DMS53 (cell line): Measurements from ENCODE around the gene ACCS.

Experiments used
- DNase-seq: peaks from one replicate; lab custom pipeline; 2025; lab: John Stamatoyannopoulos, UW

Gene ACCS

DNA sequence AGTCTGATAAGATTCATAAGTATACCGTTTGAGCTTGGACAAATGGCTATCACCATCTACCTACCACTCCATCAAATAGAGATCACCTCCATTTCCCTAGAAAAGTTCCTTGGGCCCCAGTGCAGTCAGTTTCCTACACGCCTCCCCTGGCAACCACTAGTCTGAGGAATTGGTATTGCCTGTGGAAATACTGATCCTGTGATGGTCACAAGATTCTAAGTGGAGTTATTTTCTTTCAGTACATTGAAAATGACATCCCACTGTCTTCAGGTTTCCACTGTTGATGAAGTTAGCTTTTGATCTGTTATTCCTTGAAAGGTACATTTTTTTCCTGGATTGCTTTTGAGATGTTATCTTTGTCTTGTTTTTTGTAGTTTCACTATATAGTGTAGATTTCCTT is 22.9 kb upstream of the ACCS start:
- DNase-seq, result no peak

DNA sequence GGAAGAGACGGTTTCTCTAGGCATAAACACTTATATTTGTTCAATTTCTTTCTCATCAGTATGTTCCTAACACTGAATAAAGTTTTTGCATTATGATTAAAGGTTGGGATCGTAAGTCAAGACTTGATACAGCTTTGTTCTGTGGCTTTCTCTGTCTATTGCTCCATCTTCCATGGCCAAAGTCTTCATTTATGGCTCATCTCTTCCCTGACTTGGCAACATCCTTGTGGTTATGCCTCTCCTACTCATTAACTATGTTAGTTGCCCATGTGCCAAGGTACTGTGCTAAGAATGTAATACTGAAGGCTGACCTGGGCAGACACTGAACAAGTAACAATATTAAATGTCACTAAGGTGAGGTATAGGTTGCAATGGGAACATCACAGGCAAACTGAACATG is 19.9 kb upstream of the ACCS start:
- DNase-seq, result no peak

DNA sequence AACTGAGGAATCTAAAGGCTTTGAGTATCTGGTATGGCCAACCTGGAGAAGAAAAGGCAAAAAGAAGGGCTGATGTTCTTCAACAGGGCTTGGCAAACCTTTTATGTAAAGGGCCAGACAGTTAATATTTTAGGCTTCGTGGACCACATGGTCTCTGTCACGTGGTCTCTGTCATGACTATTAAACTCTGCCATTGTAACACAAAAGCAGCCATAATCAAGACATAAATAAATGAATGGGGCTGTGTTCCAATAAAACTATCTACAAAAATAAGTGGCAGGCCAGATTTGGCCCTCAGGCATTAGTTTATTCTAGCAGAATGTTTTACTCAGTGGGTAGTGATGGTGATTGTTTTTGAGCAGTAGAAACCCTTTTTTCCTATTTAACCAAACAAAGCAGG is 18.8 kb upstream of the ACCS start:
- DNase-seq, result no peak

DNA sequence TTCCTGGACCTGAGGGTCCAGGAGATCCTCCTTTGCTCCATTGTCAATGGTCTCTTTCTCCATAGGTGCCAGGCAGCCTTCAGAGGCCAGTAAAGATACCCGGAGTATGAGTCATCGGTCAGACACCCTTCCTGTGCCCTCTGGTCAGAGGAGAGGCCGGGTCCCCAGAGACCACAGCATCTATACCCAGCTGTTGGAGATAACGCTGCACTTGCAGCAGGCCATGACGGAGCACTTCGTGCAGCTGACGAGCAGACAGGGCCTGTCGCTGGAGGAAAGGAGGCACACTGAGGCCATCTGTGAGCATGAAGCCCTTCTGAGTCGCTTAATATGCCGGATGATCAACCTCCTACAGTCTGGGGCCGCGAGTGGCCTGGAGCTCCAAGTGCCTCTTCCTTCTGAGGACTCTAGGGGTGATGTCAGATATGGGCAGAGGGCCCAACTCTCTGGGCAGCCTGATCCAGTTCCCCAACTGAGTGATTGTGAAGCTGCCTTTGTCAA is 18.1 kb upstream of the ACCS start, which contains the start of gene ACCSL:
Gene ACCSL, plus strand, starts transcription at position 51 of the 501 bp plus-strand sequence. Its CDS starts 56 bp downstream, at position 107.
- DNase-seq, result no peak

DNA sequence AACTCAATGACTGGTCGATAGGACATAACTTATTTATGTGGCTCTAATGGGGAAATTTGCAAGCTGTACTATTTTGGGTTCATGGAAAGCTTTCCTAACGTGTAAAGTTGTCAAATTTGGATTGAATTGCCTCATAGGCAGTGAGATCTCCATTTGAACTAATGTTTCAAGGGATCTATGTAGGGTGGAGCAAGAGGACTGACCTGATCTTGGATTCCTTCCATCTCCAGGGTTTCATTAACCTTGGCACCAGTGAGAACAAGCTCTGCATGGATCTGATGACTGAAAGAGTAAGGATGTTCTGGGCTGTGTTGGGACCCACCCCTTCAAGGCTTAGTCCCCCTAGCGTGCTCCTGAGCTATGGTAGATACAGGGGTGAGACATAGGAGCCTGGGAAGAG is 16.2 kb upstream of the ACCS start:
- DNase-seq, result no peak

DNA sequence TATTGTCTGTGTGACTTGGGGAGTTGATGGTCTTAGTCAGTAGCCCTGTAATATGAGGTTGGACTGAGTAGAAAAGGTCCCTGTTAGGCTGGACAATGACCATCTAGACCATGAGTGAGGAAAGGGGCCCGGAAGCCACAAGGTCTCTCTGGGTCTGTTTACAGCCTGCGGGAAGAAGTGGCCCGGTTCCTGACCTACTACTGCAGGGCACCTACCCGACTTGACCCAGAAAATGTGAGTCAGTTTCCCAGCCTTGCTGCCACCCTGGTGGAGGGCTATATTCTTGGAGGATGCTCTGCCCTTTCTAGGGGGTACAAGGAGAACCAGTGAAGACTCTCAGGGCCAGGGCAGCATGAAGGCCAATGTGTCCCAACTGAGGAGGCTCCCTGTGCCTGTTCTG is 14.9 kb upstream of the ACCS start:
- no peak for DNase-seq

DNA sequence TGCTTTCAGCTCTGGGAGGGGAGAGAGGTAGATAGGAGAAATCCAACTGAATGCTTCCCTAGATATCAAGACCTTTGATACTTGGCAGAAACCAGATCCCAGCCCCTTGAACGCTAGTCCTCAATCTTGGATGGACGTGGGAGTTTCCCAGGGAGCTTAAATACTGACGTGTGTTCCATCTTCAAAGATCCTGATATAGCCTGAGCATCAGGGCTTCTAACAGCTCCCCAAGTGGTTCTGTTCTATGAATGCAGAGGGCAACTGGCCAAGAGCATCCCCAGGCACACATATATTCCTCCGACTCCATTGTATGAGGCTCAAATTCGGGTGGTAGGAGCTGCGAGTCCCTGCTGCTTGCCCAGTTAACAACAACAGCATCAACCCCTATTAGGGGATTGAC is 8.7 kb upstream of the ACCS start:
- DNase-seq, result no peak

DNA sequence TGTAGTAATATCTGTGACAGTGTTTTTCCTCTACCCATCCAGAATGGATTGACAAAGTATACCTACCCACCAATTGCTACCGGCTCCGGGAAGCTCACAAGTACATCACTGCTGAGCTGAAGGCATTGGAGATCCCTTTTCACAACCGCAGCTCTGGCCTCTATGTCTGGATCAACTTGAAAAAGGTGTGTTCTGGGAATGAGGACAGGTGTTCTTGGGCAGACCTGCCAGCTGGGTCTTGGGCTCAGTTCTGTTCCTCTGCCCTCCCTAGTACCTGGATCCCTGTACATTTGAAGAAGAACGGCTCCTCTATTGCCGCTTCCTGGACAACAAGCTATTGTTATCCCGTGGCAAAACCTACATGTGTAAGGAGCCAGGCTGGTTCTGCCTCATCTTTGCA is 7.8 kb upstream of the ACCS start:
- no peak for DNase-seq

DNA sequence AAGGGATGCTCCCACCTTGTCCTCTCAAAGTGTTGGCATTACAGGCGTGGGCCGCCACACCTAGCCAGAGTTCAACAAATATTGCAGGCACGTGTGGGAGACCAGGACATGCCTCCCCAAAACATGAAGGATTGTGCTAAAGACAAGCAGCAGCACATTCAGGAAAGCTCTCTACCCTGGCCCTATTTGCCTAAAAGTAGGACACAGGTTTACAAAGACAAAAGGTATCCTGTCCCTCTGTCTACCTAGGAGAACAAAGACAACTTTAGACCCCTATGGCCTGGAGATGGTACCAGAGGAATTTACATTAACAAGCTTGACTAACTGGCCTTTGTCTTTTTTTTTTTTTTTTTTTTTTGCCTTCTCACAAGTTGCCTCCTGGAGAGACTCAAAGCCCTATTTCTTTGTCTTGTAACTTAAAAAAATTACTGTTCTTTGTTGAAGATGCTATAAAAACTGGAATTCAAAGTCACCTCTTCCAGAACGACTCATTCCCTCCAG is 859 bp upstream of the ACCS start:
- no peak for DNase-seq

DNA sequence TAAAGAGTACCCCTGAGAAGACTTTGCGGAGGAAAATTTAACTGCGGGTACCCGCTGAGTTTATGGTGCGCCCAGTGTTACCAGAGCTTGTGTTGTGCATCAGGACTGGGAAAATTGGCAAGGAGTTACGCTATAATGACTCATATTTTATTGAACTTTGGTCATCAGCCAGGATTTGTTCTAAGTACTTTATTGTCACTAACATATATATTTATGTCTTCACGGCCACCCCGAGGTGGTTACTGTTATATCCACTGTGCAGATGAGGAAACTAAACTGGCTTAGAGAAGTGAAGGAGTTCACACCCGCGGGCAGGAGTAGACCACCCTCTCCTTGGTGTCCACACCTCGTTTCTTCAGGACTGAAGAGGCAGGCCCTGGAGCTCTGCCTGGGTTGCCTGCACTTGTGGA is 667 bp downstream of the ACCS start:
- peak; percentile 65 for DNase-seq

DNA sequence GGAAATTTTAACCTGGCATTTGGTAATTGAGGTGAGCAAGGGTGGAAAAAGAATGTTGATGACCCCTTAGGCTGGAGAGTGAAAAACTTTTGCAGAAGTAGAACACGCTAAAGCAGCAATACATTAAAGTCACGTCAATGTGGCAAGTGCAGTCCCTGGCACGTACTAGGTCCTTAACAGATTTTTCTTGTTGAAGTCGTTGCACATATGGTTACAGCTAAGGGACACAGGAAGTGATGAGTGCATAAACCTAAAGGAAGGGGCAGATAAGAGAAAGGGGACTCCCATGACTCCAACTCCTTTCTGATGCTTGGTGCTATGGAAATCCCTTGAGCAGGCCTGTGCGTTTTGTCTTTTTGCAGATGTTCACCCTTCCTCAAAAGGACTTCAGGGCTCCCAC is 1.2 kb downstream of the ACCS start:
- DNase-seq, result no peak

DNA sequence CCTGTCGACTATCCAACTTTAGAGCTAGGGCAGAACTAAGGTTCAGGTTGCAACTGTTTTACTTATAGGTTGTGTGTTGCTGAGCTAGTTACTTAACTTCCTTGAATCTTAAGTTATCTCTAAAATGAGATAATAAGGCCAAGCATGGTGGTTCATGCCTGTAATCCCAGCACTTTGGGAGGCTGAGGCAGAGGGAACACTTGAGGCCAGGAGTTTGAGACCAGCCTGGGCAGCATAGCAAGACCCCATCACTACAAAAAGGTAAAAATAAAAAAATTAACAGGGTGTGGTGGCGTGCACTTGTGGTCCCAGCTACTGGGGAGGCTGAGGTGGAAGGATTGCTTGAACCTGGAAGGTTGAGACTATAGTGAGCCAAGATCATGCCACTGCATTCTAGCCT is 2.1 kb downstream of the ACCS start:
- no peak for DNase-seq

DNA sequence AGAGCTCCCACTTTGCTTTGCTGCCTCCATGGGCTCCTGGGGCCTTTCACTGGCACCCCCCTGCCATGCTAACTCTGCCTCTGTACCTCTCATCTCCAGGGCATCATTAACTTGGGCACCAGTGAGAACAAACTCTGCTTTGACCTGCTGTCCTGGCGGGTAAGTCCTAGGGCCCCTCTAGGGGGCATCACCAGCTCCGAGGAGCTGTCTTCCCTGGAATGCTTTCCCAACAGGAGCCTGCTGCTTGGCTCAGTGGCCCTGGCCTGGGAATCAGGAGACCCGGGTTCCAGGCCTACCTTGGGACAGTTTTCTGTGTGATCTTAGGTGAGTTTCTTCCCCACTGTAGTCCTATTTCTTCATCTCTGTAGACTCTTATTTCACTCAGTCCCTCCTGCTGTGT is 5.1 kb downstream of the ACCS start:
- DNase-seq, result no peak

DNA sequence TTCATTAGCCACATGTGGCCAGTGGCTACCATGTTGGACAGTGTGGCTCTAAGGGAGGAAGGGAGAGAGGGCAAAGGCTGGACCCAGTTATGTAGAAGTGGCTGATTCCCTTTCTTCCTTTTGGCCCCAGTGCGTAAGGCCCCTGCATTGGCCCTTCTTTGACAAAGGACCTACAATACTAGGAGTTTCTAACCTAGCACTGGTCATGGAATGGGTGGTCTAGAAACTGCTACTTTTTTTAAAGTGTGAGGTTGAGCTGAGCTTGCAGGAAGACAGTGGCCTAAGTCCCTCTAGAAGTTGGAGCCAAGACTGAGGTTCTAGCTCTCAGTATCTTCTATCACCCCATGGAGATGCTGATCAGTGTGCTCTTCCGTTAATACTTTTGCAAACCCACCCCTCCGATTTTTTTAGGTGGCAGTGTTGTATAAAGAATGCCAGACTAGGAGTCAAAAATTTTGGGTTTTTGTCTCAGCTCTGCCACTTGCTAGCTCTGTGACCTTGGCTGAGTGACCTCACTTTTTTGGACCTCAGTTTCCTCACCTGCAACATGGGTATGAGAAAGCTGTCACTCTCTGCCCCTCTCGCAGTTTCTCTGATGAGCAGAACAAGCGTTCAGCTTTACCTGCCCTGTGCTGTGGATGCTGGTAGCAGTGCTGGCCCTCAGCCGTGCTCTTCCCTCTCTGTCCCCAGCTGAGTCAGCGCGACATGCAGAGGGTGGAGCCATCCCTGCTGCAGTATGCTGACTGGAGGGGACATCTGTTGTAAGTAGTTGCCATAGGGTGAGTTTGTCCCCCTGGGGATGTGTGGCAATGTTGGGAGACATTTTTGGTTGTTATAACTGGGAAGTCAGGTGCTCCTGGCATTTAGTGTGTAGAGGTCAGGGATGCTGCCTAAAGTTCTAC is 6.9 kb downstream of the ACCS start:
- DNase-seq, result no peak

DNA sequence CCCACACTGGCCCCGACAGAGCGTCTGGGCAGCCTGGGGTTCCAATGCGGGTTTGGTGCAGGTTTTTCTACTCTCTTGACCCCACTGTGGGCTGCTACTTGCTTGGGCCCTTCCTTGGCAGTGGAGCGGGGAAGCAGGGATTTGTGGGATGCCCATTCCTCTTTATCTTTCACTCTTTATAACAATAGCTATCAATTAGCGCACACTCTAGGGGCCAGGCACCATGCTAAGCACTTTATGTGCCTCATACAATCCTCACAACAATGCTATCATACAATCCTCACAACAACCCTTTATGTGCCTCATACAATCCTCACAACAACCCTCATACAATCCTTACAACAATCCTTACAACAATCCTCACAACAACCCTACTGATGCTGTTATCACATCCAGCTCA is 12.7 kb downstream of the ACCS start:
- no peak for DNase-seq

DNA sequence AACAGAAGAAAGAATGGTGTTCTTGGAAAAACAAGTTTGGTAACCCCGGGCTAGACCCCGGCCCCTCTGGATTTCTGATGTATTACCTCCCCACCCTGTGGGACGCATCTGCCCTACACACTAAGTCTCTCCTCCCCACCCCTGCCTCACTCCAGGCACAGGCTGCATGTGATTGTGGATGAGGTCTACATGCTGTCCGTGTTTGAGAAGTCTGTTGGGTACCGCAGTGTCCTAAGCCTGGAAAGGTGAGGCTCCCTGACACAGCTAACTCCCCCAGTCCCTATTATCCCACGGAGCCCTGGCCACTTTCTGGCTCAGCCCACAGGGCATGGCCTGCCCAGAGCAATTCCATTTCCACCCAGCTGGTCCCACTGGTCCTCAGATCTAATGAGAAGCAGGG is 13.3 kb downstream of the ACCS start:
- DNase-seq, result no peak

DNA sequence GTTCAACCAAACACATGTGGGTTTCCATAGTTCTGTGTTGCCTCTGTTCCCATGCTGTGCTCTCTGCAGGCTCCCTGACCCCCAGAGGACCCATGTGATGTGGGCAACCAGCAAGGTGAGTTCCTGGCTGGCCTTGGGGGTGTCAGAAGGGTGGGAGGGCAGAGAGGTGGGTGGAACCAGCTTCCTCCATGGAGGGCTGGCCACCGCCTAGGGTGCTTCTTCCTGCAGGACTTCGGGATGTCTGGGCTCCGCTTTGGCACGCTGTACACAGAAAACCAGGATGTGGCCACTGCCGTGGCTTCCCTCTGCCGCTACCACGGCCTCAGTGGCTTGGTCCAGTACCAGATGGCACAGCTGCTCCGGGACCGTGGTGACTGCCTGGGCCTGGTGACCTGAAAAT is 14.9 kb downstream of the ACCS start:
- no peak for DNase-seq

DNA sequence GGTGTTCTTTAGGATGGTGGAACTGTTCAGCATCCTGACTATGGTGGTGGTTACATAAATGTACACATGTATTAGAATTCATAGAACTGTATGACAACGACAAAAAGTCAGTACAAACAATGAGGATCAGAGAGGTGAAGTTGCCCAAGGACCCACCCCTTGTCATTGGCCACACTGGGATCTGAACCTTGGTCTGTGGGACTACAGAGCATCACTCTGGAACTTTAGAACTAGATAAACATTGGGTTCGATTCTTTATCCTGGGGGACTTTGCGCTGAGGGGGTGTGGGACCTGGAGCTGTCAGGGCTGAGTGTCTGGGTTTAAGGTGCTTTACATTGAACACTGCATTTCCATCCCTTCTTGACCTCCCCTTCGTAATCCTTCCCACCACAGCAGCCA is 16.6 kb downstream of the ACCS start:
- no peak for DNase-seq

DNA sequence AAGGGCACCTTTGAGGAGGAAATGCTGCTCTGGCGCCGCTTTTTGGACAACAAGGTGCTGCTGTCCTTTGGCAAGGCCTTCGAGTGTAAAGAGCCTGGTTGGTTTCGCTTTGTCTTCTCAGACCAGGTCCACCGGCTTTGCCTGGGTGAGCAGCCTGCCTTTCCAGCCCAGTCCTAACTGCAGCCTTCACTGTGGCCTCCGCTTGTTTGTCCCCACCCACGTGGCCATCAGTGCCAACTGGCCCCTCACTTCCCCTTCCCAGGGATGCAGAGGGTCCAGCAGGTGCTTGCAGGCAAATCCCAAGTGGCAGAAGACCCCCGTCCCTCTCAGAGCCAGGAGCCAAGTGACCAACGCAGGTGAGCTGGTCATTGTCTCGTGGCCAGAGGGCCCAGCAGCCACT is 17.4 kb downstream of the ACCS start:
- DNase-seq, result no peak

DNA sequence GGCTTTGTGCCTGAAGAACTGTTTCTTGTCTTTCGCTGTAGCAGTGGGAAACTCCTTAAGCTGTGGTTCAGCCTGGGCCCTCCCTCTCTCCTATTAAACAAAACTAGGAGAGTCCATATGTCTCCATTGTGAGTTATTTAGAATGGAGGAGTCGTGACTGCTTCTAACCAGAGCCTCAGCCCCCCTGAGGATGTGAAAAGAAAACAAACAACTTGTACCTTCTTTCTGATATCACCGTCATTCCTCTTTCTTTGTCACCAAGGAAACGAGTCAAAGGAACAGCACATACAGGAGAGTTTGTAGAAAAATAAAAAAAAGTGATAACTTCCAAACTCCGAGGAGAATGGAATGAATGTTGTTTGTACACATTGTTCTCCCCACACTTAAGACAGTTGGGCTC is 17.8 kb downstream of the ACCS start:
- no peak for DNase-seq

DNA sequence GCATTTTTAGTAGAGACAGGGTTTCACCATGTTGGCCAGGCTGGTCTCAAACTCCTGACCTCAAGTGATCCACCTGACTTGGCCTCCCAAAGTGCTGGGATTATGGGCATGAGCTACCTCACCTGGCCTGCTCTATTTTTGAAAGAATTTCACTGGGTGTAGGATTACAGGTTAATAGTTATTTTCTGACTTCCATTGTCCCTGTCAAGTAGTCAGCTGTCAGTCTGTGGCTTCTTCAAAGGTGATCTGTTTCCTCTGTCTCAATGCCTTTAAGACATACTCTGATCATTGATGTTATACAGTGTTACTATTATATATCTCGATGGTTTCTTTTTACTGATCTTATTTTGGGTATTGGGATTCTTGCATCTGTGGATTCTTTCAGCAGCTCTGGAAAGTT is 19.3 kb downstream of the ACCS start:
- DNase-seq, result no peak

DNA sequence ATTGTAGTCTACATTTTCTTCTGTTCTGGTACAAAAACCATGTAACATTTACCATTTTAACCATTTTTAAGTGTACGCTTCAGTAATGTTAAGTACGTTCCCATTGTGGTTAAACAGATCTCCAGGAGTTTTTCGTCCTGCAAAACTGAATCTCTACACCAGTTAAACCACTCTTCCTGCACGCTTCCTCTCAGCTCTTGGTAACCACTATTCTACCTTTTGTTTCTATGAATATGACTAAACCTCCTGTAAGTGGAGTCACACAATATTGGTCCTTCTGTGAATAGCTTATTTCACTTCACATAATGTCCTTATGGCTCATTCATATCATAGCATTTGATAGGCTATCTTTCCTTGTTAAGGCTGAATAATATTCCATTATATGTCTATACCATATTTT is 22.3 kb downstream of the ACCS start:
- no peak for DNase-seq

DNA sequence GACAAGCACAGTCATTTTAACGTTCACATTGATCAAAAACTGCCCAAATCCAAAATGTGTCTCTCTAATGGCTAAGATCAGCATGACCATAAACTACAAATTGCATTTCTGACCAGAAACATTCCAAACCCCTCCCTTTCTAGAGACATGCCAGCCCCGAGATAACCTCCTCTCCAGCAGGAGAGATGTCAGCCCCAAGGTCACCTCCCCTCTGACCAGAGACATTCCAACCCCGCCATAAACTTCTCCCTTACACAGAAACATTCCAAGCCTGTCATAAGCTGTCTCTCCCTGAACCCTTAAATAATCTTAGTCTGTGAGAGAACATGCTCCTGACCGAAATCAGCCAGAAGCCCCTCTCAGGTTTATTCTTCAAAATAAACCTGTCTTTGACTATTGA is 22.8 kb downstream of the ACCS start:
- DNase-seq, result no peak

DNA sequence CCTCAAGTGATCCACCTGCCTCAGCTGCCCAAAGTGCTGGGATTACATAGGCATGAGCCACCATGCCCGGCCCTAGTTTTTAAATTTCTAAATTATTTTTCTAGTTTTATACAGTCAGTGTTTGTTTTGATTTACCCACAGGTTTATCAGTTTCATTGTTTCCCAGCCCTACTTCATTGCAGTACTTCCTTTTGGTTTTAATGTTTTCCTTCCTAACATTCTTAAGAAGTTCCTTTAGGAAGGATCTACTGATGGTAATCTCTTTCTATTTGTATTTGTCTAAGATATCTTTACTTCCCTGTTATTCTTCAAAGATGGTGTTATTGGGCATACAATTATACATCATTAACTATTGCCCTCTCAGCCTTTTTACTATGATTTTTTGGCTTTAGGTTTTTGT is 24.5 kb downstream of the ACCS start:
- no peak for DNase-seq
